Measurements from ENCODE around the gene CFAP61.

DNA sequence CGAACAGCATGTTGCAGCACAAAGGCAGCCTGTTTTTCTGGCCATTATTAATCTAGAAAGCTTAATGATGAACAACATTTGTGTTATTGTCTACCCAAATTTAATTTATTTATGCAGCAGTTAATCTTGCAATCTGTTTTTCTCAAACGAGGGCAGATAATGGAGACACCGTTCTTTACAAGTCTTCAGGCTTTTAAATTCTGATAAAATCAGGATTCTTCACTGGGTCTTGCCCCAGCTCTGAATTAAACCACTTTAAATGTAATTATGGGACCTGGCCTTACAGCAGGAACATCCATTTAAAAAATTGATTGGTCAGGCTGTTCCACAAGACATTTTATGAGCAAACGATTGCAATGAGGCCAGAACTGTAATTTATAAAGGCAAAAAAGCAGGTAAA is 289.0 kb downstream of the CFAP61 start:
- TF ChIP-seq, protein P1, sequence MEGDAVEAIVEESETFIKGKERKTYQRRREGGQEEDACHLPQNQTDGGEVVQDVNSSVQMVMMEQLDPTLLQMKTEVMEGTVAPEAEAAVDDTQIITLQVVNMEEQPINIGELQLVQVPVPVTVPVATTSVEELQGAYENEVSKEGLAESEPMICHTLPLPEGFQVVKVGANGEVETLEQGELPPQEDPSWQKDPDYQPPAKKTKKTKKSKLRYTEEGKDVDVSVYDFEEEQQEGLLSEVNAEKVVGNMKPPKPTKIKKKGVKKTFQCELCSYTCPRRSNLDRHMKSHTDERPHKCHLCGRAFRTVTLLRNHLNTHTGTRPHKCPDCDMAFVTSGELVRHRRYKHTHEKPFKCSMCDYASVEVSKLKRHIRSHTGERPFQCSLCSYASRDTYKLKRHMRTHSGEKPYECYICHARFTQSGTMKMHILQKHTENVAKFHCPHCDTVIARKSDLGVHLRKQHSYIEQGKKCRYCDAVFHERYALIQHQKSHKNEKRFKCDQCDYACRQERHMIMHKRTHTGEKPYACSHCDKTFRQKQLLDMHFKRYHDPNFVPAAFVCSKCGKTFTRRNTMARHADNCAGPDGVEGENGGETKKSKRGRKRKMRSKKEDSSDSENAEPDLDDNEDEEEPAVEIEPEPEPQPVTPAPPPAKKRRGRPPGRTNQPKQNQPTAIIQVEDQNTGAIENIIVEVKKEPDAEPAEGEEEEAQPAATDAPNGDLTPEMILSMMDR (IDR thresholded peaks at IDR 0.05) = no peak
- no peak for TF ChIP-seq RAD21 (IDR thresholded peaks at IDR 0.05; ENCODE audit: low read length)
- TF ChIP-seq SIN3A (IDR thresholded peaks at IDR 0.05; ENCODE audit: borderline replicate concordance, low read depth, low read length) = no peak
- TF ChIP-seq RXRA (IDR thresholded peaks at IDR 0.05; ENCODE audit: borderline replicate concordance, low read depth) = no peak
- TF ChIP-seq ELF1 (IDR thresholded peaks at IDR 0.05) = no peak
- TF ChIP-seq, protein P2, sequence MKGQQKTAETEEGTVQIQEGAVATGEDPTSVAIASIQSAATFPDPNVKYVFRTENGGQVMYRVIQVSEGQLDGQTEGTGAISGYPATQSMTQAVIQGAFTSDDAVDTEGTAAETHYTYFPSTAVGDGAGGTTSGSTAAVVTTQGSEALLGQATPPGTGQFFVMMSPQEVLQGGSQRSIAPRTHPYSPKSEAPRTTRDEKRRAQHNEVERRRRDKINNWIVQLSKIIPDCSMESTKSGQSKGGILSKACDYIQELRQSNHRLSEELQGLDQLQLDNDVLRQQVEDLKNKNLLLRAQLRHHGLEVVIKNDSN (IDR thresholded peaks at IDR 0.05; ENCODE audit: borderline replicate concordance, low read depth) = no peak
- TF ChIP-seq EP300 (IDR thresholded peaks at IDR 0.05; ENCODE audit: borderline replicate concordance in 1 of 2, low read depth in 1 of 2, low read length in 1 of 2) = peak in 1 of 2 experiments; percentile 37; a peak in 1 of 4 replicates
- TF ChIP-seq NFIC (IDR thresholded peaks at IDR 0.05; ENCODE audit: borderline replicate concordance) = no peak
- TF ChIP-seq POLR2AphosphoS5 (IDR thresholded peaks at IDR 0.05; ENCODE audit: low read depth, low read length) = no peak
